Gastrocnemius medialis (tissue), 4 donors: ENCODE measurements around the gene TEX51.

Experiments
- CTCF ChIP-seq, 5 experiments: fragments of 450-650 bp in 3 of 5; fragments of 200-600 bp in 2 of 5; sonication (generic) in 2 of 5; IDR thresholded peaks in 4 of 5; conservative IDR thresholded peaks in 1 of 5; 1 replicate in 4 of 5; 2 replicates in 1 of 5; pipeline ENCODE4 v1.5.1; 2016 to 2019; ENCODE audit warnings: antibody characterized with exemption in 5 of 5, mild to moderate bottlenecking in 3 of 5, moderate library complexity in 3 of 5
- POLR2A ChIP-seq, 2 donors: fragments of 450-650 bp; IDR thresholded peaks; one replicate each; pipeline ENCODE4 v1.6.1; 2017; ENCODE audit warnings: antibody characterized with exemption in 2 of 2, mild to moderate bottlenecking in 2 of 2, moderate library complexity in 2 of 2

- TF ChIP-seq CTCF (IDR thresholded peaks at IDR 0.05 in 4 of 5, conservative IDR thresholded peaks at IDR 0.05 in 1 of 5), result no peak
- TF ChIP-seq POLR2A (IDR thresholded peaks at IDR 0.05), result no peak
Measured at GRCh38 chr2:126912201-126912600, 13.5 kb downstream of the TEX51 start.
